ENCODE results near the gene ARHGAP44.

The ARHGAP44 gene

GRCh38 chr17:12907477-12907876, 118.2 kb downstream of the ARHGAP44 start:
- DNase-seq = no peak

GRCh38 chr17:12909046-12909445, 119.7 kb downstream of the ARHGAP44 start:
- DNase-seq = no peak

GRCh38 chr17:12909511-12909910, 120.2 kb downstream of the ARHGAP44 start:
- no peak for DNase-seq

- no peak for DNase-seq
Observed at GRCh38 chr17:12911239-12911638, 121.9 kb downstream of the ARHGAP44 start.

- DNase-seq = no peak
Observed at GRCh38 chr17:12917399-12917798, 128.1 kb downstream of the ARHGAP44 start.

GRCh38 chr17:12918142-12918541, 128.8 kb downstream of the ARHGAP44 start:
- DNase-seq = no peak

GRCh38 chr17:12922120-12922519, 132.8 kb downstream of the ARHGAP44 start:
- DNase-seq = no peak

GRCh38 chr17:12924614-12925013, 135.3 kb downstream of the ARHGAP44 start:
- no peak for DNase-seq

- no peak for DNase-seq
Observed at GRCh38 chr17:12927001-12927400, 137.7 kb downstream of the ARHGAP44 start.

- no peak for DNase-seq
Observed at GRCh38 chr17:12927541-12928425, 138.5 kb downstream of the ARHGAP44 start.

- DNase-seq = no peak
Observed at GRCh38 chr17:12928736-12929135, 139.4 kb downstream of the ARHGAP44 start.

- no peak for DNase-seq
Observed at GRCh38 chr17:12936501-12936900, 147.2 kb downstream of the ARHGAP44 start.

- no peak for DNase-seq
Observed at GRCh38 chr17:12940699-12941098, 151.4 kb downstream of the ARHGAP44 start.

- DNase-seq = no peak
Observed at GRCh38 chr17:12947047-12947446, 157.7 kb downstream of the ARHGAP44 start.

- no peak for DNase-seq
Observed at GRCh38 chr17:12952012-12952411, 162.7 kb downstream of the ARHGAP44 start.

GRCh38 chr17:12953156-12953555, 163.9 kb downstream of the ARHGAP44 start:
- DNase-seq = no peak

- no peak for DNase-seq
Observed at GRCh38 chr17:12955521-12955920, 166.2 kb downstream of the ARHGAP44 start.

- DNase-seq = no peak
Observed at GRCh38 chr17:12958786-12959185, 169.5 kb downstream of the ARHGAP44 start.

GRCh38 chr17:12959441-12959840, 170.1 kb downstream of the ARHGAP44 start:
- DNase-seq = no peak

- no peak for DNase-seq
Observed at GRCh38 chr17:12961655-12962054, 172.4 kb downstream of the ARHGAP44 start.

GRCh38 chr17:12963505-12963904, 174.2 kb downstream of the ARHGAP44 start:
- no peak for DNase-seq

GRCh38 chr17:12964162-12964561, 174.9 kb downstream of the ARHGAP44 start:
- DNase-seq = no peak

- no peak for DNase-seq
Observed at GRCh38 chr17:12964840-12965239, 175.5 kb downstream of the ARHGAP44 start.

GRCh38 chr17:12965988-12966387, 176.7 kb downstream of the ARHGAP44 start:
- no peak for DNase-seq

- DNase-seq = no peak
Observed at GRCh38 chr17:12966413-12966812, 177.1 kb downstream of the ARHGAP44 start.

Data from suppressor macrophage (primary cell).